ENCODE data around the gene NSA2. TPM values are rescaled to one million over a fixed set of nuclear protein-coding genes. Genes with fewer than 3 reads are reported as not detected.

The NSA2 gene
- 10 to 100 TPM; 33.2 to 77.0 (median 43.8) TPM for total RNA-seq
- 100 to 1,000 TPM in 1 of 2 donors, 10 to 100 TPM in 1; 39.8 to 114 TPM for polyA plus RNA-seq
- long read RNA-seq, donor 1, full-length matches to known transcripts = 16 of 21 reads
- long read RNA-seq, donor 1, partial matches to known transcripts = 4 of 21 reads
- long read RNA-seq, donor 1, other reads (novel, unspliced or antisense) = 1 of 21 reads
- long read RNA-seq, donor 2, full-length matches to known transcripts = 12 of 14 reads
- long read RNA-seq, donor 2, partial matches to known transcripts = 2 of 14 reads
- long read RNA-seq, donor 2, other reads (novel, unspliced or antisense) = 0 of 14 reads
- long read RNA-seq, donor 3, full-length matches to known transcripts = 3 of 4 reads
- long read RNA-seq, donor 3, partial matches to known transcripts = 1 of 4 reads
- long read RNA-seq, donor 3, other reads (novel, unspliced or antisense) = 0 of 4 reads

- H3K4me1 ChIP-seq = peaks cover 0 to 35% (median 28%) of the 10 kb centered on the region in 12 donors
- TF ChIP-seq POLR2A (IDR thresholded peaks at IDR 0.05) (peak in 1 of 2 donors; percentile 52), CTCF (IDR thresholded peaks at IDR 0.05) (no peak)
- 0 to 1% (median 1%) methylated on average over 39 to 54 of the region's 54 CpGs for WGBS, 4 donors
- no peaks in the 10 kb centered on the region for H3K27me3 ChIP-seq
- peak within 1 kb of the TSS; percentile 52 to 86 (median 81) for H3K27ac ChIP-seq
- peak within 1 kb of the TSS; percentile 67 to 96 (median 92) for H3K4me3 ChIP-seq
- H3K36me3 ChIP-seq = peaks cover 0 to 55% (median 49%) of the 10 kb centered on the region in 9 donors
- intact Hi-C loops (cut with DNase I) = loop anchor here in 8 of 10 donors (2.0 to 10.0 kb wide), 6 partner anchors 80 to 568 kb away; partner anchors contain the start of genes HEXB (in 2 of the 8) and HMGCR (in 1 of the 8)
- ATAC-seq = peak; percentile 96 to 100 (median 99)
- H3K9me3 ChIP-seq = no peaks in the 10 kb centered on the region
- peak; percentile 91 to 94 (median 93) for DNase-seq
Observed at GRCh38 chr5:74766849-74767578, at the start of gene NSA2, which contains the start of gene GFM2. NSA2 (plus strand) TSS chr5:74767249; CDS start chr5:74767361, 112 bp downstream. GFM2 (minus strand) TSS chr5:74767117; CDS start chr5:74763742, 3,375 bp downstream.

- H3K27me3 ChIP-seq = no peaks in the 10 kb centered on the region
- no peaks in the 10 kb centered on the region for H3K9me3 ChIP-seq
- H3K36me3 ChIP-seq = peaks cover 0 to 100% (median 93%) of the 10 kb centered on the region in 9 donors
- ATAC-seq (no peak), DNase-seq (no peak)
- no peak overlapping the region for H3K4me3 ChIP-seq
- WGBS, 4 donors = 81 to 100% (median 89%) methylated on average over 1 of the region's 1 CpG
- TF ChIP-seq POLR2A (IDR thresholded peaks at IDR 0.05) (no peak), CTCF (IDR thresholded peaks at IDR 0.05) (no peak)
- intact Hi-C loops (cut with DNase I) = no loop called here
- H3K27ac ChIP-seq = no peak overlapping the region
- H3K4me1 ChIP-seq = no peaks in the 10 kb centered on the region
Observed at GRCh38 chr5:74717596-74717995, 49.5 kb upstream of the NSA2 start.

- intact Hi-C loops (cut with DNase I) = no loop called here
- Histone ChIP-seq H3K9me3 (no peaks in the 10 kb centered on the region), H3K4me3 (no peak overlapping the region), H3K27me3 (no peaks in the 10 kb centered on the region), H3K4me1 (no peaks in the 10 kb centered on the region), H3K27ac (no peak overlapping the region), H3K36me3 (peaks cover 0 to 100% (median 98%) of the 10 kb centered on the region in 9 donors)
- 36 to 58% (median 56%) methylated on average over 1 of the region's 1 CpG for WGBS, 4 donors
- no peak for DNase-seq
- TF ChIP-seq POLR2A (IDR thresholded peaks at IDR 0.05) = no peak
- TF ChIP-seq CTCF (IDR thresholded peaks at IDR 0.05) = no peak
- ATAC-seq = no peak
Observed at GRCh38 chr5:74722271-74722670, 44.8 kb upstream of the NSA2 start.

- WGBS, 4 donors = 96 to 100% (median 98%) methylated on average over 1 of the region's 1 CpG
- intact Hi-C loops (cut with DNase I) = no loop called here
- Histone ChIP-seq H3K27ac (no peak overlapping the region), H3K9me3 (no peaks in the 10 kb centered on the region), H3K4me1 (no peaks in the 10 kb centered on the region), H3K36me3 (peaks cover 0 to 100% (median 98%) of the 10 kb centered on the region in 9 donors), H3K27me3 (no peaks in the 10 kb centered on the region), H3K4me3 (no peak overlapping the region)
- DNase-seq (no peak), ATAC-seq (no peak)
- TF ChIP-seq POLR2A (IDR thresholded peaks at IDR 0.05) (no peak), CTCF (IDR thresholded peaks at IDR 0.05) (no peak)
Observed at GRCh38 chr5:74725331-74725730, 41.7 kb upstream of the NSA2 start.

Data from heart left ventricle (tissue), 16 donors.